Measurements from ENCODE around the gene DNER.
A peak's percentile ranks its signal among the peaks of the same experiment; 100 is the strongest.

DNER gene

GRCh38 chr2:229612384-229612971, 101.9 kb downstream of the DNER start:
- no peak for DNase-seq

- no peak for DNase-seq
Observed at GRCh38 chr2:229611360-229611759, 103.0 kb downstream of the DNER start.

GRCh38 chr2:229610872-229611271, 103.5 kb downstream of the DNER start:
- DNase-seq: no peak

GRCh38 chr2:229610333-229610732, 104.0 kb downstream of the DNER start:
- DNase-seq: no peak

- DNase-seq: no peak
Observed at GRCh38 chr2:229601936-229602335, 112.4 kb downstream of the DNER start.

GRCh38 chr2:229601396-229601795, 113.0 kb downstream of the DNER start:
- DNase-seq: no peak

- DNase-seq: no peak
Observed at GRCh38 chr2:229598227-229598626, 116.1 kb downstream of the DNER start.

- DNase-seq: no peak
Observed at GRCh38 chr2:229596796-229597195, 117.6 kb downstream of the DNER start.

GRCh38 chr2:229591611-229592010, 122.7 kb downstream of the DNER start:
- DNase-seq: no peak

GRCh38 chr2:229586746-229587705, 127.3 kb downstream of the DNER start:
- peak; percentile 75 for DNase-seq

- no peak for DNase-seq
Observed at GRCh38 chr2:229586012-229586411, 128.3 kb downstream of the DNER start.

- DNase-seq: no peak
Observed at GRCh38 chr2:229582151-229582550, 132.2 kb downstream of the DNER start.

GRCh38 chr2:229578052-229578846, 136.1 kb downstream of the DNER start:
- no peak for DNase-seq

- no peak for DNase-seq
Observed at GRCh38 chr2:229575569-229576315, 138.6 kb downstream of the DNER start.

- DNase-seq: no peak
Observed at GRCh38 chr2:229572507-229573271, 141.7 kb downstream of the DNER start.

GRCh38 chr2:229571243-229571642, 143.1 kb downstream of the DNER start:
- DNase-seq: no peak

GRCh38 chr2:229566370-229566769, 148.0 kb downstream of the DNER start:
- no peak for DNase-seq

- DNase-seq: no peak
Observed at GRCh38 chr2:229564300-229564907, 150.0 kb downstream of the DNER start.

- no peak for DNase-seq
Observed at GRCh38 chr2:229563388-229563787, 151.0 kb downstream of the DNER start.

- DNase-seq: no peak
Observed at GRCh38 chr2:229562472-229563127, 151.8 kb downstream of the DNER start.

GRCh38 chr2:229559986-229560385, 154.4 kb downstream of the DNER start:
- no peak for DNase-seq

Data from inflammatory macrophage treated with lipopolysaccharide for 4 hours (primary cell).